Suppressor macrophage treated with lipopolysaccharide for 4 hours (primary cell): ENCODE measurements around the gene LYRM4.

ENCODE experiments used
- DNase-seq: peaks from one replicate; pipeline ENCODE4 v3.0.0-alpha.2; 2020

The LYRM4 gene

GRCh38 chr6:5116243-5116991, 144.3 kb downstream of the LYRM4 start:
- DNase-seq, result no peak

GRCh38 chr6:5115168-5115567, 145.6 kb downstream of the LYRM4 start:
- no peak for DNase-seq

- DNase-seq, result no peak
Measured at GRCh38 chr6:5113096-5113495, 147.7 kb downstream of the LYRM4 start.

GRCh38 chr6:5112066-5112799, 148.5 kb downstream of the LYRM4 start:
- no peak for DNase-seq

DNA sequence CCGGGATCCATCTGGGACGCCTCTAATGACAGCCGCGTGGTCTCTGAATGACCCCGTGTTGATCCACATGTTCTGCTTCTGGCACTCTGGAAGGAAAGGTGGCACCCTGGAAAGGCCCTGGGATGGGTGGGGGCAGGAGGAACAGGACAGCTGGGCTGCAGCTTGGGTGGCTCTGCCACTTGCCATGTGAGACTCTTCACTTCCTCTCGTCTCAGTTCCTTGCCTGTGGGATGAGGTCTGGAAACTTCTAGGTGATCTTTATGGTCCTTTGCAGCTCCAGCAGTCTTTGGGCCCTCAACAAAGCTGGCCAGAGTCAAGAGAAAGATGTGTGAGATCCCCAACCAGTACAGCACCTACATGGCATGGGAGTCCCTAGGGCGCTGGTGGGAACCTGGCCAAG, 149.1 kb downstream of the LYRM4 start:
- no peak for DNase-seq

DNA sequence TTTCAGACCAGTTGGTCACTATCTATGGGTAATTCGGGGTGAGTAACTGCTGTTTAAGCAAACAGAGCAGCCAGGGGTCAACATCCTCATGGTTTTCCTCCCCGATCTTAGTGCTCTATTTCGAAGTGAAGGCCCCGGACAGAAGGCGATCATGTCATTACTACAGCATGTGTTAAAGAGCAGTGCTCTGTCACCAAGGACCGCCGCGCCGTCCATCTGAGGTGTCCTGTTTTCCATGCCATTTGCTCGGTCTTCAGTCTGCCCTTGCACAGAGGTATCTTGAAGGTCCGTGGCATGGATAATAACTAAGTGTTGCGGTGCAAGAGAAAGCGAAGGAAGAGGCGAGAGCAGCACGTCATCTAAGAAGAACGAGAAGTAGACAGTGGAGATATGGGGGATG, 150.5 kb downstream of the LYRM4 start:
- no peak for DNase-seq

- no peak for DNase-seq
Measured at GRCh38 chr6:5109436-5109835, 151.3 kb downstream of the LYRM4 start.

- no peak for DNase-seq
Measured at GRCh38 chr6:5108536-5109150, 152.1 kb downstream of the LYRM4 start.

DNA sequence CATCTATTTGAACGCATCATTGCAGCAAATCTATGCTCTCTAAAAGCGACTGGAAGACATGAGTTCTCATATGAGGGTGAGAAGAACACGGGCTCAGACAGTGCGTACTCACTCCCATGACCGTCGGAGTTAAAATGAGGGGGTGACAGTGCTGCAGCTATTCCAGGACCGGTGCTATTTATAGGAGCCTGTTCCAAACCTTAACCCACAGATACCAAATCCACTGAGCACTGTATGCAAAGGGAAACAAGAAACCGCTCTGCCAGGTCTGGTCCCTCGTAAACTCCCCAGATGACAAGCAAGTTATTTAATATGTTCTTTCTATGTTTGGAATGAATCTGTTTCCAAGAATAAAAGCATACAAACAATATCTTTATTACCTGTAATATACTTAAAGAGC, 152.7 kb downstream of the LYRM4 start:
- no peak for DNase-seq

DNA sequence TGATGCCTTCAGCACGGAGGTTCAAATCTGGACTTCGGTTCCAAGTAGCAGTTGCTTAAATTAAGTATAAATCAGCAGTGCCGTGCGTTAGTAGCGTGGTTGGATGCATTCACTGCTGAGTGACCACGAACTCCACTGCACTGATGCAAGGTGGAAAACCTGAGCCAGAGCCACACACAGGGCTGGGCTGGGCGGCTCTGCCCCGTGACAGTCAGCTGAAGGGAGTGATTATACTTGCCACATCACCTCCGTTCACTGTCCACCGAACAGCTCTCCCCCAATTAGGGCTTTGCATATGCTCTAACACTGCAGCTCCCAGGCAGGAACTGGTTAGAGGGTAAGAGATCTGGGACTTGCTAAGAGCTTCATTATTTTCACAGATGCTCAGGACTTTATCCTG, 153.4 kb downstream of the LYRM4 start:
- DNase-seq, result no peak

- DNase-seq, result no peak
Measured at GRCh38 chr6:5105146-5105545, 155.6 kb downstream of the LYRM4 start.

DNA sequence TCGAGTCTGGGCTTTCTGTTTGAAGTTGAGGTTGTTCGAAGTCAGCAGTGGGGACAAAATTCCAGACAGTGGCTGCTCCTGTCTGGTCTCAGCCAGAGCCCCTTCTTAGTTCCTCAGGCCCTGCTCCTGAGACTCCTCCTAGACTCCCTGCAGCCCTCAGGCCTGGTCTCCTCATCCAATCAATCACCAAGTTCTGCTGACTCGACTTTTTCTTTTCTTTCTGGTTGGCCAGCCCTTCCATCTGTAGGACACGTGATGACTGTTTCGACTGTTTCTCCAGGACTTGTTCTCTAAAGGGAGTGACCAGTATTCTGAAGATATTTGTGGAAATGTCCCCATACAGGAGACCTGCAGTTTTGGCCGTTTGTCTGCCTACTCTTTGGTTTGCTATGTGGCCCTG, 156.1 kb downstream of the LYRM4 start:
- no peak for DNase-seq

DNA sequence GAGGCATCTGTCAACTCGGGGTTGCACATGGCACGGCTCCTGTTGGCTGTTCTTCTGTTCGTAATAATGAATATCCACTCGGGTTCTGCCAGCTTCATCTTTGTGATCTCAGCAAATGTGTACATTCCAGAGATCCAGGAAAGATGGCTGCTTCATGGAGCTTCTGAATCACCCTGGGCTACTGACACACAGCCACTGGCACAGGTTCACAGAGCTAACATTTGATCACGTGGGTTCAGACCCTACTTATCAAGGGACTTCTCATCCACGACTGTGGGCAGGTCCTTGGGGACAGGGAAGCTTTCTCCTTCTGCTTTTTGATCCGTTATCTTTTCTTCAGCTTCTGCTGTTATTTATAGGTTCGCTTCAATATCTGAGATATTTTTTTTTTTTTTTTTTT, 157.5 kb downstream of the LYRM4 start:
- DNase-seq, result no peak

GRCh38 chr6:5102267-5102970, 158.3 kb downstream of the LYRM4 start:
- no peak for DNase-seq

- DNase-seq, result no peak
Measured at GRCh38 chr6:5100806-5101205, 159.9 kb downstream of the LYRM4 start.

DNA sequence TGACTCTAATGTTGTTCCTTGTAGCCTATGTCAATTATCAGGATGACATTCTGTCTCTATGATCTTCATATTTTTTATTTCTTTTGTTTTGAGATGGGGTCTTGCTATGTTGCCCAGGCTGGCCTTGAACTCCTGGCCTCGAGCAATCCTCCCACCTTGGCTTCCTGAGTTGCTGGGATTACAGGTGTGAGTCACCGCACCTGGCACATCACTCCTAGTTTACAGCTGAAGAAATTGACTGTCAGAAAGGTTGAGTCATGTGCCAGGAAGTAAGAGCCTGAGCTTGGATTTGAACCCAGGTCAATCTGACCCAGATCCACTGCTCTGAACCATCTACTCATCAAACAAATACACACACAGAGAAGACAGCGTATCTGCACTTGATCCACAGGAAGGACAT, 161.2 kb downstream of the LYRM4 start:
- no peak for DNase-seq

GRCh38 chr6:5098501-5099270, 162.1 kb downstream of the LYRM4 start:
- DNase-seq, result no peak

GRCh38 chr6:5096482-5096881, 164.3 kb downstream of the LYRM4 start:
- DNase-seq, result no peak

DNA sequence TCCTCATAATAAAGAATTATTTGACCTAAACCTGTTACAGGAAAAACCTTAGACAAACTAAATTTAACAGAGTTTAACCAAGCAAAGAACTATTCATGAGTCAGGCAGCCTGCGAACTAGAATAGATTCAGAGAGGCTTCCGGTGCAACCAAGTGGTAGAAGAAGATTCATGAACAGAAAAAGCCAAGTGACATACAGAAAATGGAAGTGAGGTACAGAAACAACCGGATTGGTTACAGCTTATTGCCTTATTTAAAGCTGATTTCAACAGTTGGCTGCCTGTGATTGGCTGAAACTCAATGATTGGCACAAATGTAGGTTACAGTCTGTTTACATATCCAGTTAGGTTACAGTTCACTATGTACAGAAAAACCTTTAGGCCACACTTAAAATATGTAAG, 165.5 kb downstream of the LYRM4 start:
- DNase-seq, result peak; percentile 16

- DNase-seq, result peak; percentile 12
Measured at GRCh38 chr6:5094327-5094726, 166.4 kb downstream of the LYRM4 start.

GRCh38 chr6:5093231-5094015, 167.3 kb downstream of the LYRM4 start:
- DNase-seq, result no peak
